ENCODE results near the gene DRAM2. TPM values are rescaled to one million over a fixed set of nuclear protein-coding genes. Genes with fewer than 3 reads are reported as not detected.

DRAM2 gene
- total and polyA plus RNA-seq, 2 of the 13 experiments (the other 11 are each of a cell fraction or from before 2014, with no cell fraction given) = 33.2 to 123 TPM

- TF ChIP-seq ZBTB40 (IDR thresholded peaks at IDR 0.05) = no peak
- TF ChIP-seq ZBTB40 (CRISPR knock-in tag; IDR thresholded peaks at IDR 0.05) = peak; percentile 29; the same call in 1 of the 2 replicates
- TF ChIP-seq GATAD2A (CRISPR knock-in tag; IDR thresholded peaks at IDR 0.05) = peak; percentile 61; the same call in 1 of the 2 replicates
- TF ChIP-seq PRPF4 (IDR thresholded peaks at IDR 0.05; ENCODE audit: low read depth, low read length, poor library complexity, severe bottlenecking) = no peak
- no peak for TF ChIP-seq ZBTB10 (CRISPR knock-in tag; IDR thresholded peaks at IDR 0.05; ENCODE audit: borderline replicate concordance)
- TF ChIP-seq THAP8 (CRISPR knock-in tag; IDR thresholded peaks at IDR 0.05; ENCODE audit: borderline replicate concordance) = no peak
- no peak for TF ChIP-seq ZNF672 (CRISPR knock-in tag; IDR thresholded peaks at IDR 0.05)
- TF ChIP-seq KAT8 (CRISPR knock-in tag; IDR thresholded peaks at IDR 0.05) = peak; percentile 54
- TF ChIP-seq RAD21 (CRISPR knock-in tag; IDR thresholded peaks at IDR 0.05) = no peak
- peak; percentile 48; the same call in 1 of the 2 replicates for TF ChIP-seq FOXO1 (CRISPR knock-in tag; IDR thresholded peaks at IDR 0.05)
- no peak for TF ChIP-seq DNMT3B (CRISPR knock-in tag; conservative IDR thresholded peaks at IDR 0.05)
- TF ChIP-seq FOXA1 (IDR thresholded peaks at IDR 0.05) = no peak
- TF ChIP-seq FOXA1 (CRISPR knock-in tag; IDR thresholded peaks at IDR 0.05) = peak; percentile 96
- peak; percentile 21; the same call in 1 of the 2 replicates for TF ChIP-seq CBX5 (CRISPR knock-in tag; IDR thresholded peaks at IDR 0.05; ENCODE audit: borderline replicate concordance)
- TF ChIP-seq YY1 (IDR thresholded peaks at IDR 0.05; ENCODE audit: insufficient read depth, insufficient replicate concordance, low read depth, low read length) = peak; percentile 20
- peak; percentile 91 for TF ChIP-seq ELF3 (CRISPR knock-in tag; IDR thresholded peaks at IDR 0.05)
- TF ChIP-seq RXRB (CRISPR knock-in tag; IDR thresholded peaks at IDR 0.05; ENCODE audit: borderline replicate concordance) = no peak
- TF ChIP-seq KLF16 (CRISPR knock-in tag; IDR thresholded peaks at IDR 0.05) = no peak
- 0 out of 2 replicates have a peak, but pooled peaks have one; percentile 25 for TF ChIP-seq SNAPC2 (CRISPR knock-in tag; IDR thresholded peaks at IDR 0.05)
Observed at GRCh38 chr1:111110197-111110899, 29.5 kb downstream of the DRAM2 start (continued).
